GM21390 (cell line): ENCODE results near the gene SYTL3.
A peak's percentile ranks its signal among the peaks of the same experiment; 100 is the strongest.
"Not testable (repeated sequence)": the region's sequence is repeated elsewhere in the genome, so short reads cannot be mapped to it uniquely, and the experiment has no call there.

Experiments
- ATAC-seq: cut with Tn5 transposase; IDR thresholded peaks from one replicate; pipeline ENCODE4 v1.9.1; 2021; ENCODE audit not compliant: unreplicated experiment

Gene SYTL3

GRCh38 chr6:158638324-158638854, 11.5 kb upstream of the SYTL3 start:
- no peak for ATAC-seq

DNA sequence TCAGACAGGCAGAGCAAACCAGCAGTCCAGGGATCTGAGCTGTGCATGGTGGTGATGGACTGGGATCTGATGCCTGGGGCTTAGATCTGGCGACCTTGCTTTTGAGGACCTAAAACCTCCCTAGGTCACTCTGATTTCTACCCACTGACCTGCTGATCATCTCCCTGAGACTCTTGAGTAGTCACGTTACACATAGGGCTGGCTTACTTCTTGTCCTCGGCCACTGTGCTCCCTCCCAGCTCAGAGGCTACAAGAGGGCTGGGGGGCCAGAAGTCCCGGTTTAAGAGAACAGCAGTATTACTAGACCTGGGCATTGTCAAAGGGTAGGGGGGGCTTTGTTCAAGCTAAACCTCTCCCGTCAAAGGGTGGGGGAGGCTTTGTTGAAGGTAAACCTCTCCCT, 10.8 kb upstream of the SYTL3 start:
- ATAC-seq: no peak

DNA sequence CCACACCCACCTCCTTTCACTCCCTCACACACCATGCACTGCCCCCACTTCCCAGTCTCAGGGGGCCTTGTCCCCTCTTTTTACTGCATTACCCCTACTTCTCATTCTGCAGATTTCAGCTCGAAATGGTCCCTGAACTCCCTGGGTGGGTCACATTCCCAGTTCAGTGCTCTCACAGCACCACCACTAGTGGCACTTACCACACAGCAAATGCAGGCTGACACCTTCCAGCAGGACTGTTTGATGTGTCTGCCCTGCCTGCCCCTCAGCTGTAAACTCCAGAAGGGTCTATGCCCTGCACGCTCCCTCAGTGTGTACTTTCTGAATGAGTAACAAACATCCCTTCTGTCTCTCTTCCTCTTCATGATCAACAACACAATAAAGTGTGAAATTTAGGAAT, 9.3 kb upstream of the SYTL3 start:
- ATAC-seq: no peak

GRCh38 chr6:158642097-158642601, 7.7 kb upstream of the SYTL3 start:
- ATAC-seq: no peak

- ATAC-seq: no peak
Observed at GRCh38 chr6:158643836-158644230, 6.0 kb upstream of the SYTL3 start.

DNA sequence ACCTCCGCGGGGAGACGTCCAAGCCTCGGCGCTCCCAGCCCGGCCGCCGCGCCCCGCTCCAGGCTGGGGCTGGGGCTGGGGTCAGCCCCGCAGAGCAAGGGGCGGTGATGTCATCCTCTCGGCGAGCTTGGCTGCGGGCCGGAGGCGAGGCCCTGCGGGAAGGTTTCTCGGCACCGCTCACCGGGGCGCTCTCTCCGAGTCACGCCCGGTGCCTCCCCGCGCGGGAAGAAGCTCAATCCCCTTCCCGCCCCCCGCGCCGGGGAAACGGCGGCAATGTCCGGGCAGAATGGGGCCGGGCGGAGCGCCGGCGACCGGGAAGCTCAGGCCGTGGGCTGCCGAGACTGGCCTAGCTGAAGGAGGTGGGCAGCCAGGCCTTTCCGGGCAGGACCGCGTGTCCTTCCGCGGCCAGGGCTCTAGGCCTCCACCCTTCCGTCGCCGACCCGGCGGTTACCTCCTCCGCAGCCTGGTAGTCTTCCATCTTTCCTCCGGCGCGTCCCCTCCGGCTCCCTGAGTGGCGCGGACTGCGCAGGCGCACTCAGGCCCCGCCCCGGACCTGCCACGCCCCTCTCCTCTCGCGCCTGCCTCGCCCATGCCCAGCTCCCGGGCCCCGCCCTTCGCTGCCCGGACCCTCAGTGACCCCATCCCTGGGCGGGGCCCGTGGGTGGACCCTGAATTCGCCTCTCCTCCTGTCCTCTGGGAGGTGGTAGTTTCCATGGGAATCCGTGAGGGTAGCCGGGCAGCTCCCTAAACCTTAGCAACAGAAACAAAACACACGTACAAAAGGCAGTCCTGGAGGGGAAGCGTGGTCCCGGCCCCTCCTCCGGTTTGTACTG, 5.4 kb upstream of the SYTL3 start, which contains the start of gene DYNLT1:
TSS of gene DYNLT1 (minus strand) at position 513 of the 833 bp plus-strand sequence. CDS start at position 478, 35 bp downstream.
- peak; percentile 57 for ATAC-seq

- no peak for ATAC-seq
Observed at GRCh38 chr6:158645064-158646022, 4.5 kb upstream of the SYTL3 start.

GRCh38 chr6:158646023-158646910, 3.6 kb upstream of the SYTL3 start:
- no peak for ATAC-seq

- ATAC-seq: no peak
Observed at GRCh38 chr6:158647501-158647900, 2.4 kb upstream of the SYTL3 start.

- peak; percentile 35 for ATAC-seq
Observed at GRCh38 chr6:158648682-158649131, 1.1 kb upstream of the SYTL3 start.

DNA sequence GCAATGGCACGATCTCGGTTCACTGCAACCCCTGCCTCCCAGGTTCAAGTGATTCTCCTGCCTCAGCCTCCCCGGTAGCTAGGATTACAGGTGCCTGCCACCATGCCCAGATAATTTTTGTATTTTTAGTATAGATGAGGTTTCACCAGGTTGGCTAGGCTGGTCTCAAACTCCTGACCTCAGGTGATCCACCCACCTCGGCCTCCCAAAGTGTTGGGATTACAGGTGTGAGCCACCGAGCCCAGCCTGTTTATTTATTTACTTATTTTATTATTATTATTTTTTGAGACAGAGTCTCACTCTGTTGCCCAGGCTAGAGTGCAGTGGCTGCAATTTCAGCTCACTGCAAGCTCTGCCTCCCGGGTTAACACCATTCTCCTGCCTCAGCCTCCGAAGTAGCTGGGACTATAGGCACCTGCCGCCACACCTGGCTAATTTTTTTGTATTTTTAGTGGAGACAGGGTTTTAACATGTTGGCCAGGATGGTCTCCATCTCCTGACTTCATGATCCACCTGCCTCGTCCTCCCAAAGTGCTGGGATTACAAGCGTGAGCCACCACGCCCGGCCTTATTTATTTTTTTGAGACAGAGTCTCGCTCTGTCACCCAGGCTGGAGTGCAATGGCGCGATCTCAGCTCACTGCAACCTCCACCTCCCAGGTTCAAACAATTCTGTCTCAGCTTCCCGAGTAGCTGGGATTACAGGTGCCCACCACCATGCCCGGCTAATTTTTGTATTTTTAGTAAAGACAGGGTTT, 2.3 kb downstream of the SYTL3 start:
- ATAC-seq: not testable (repeated sequence)

DNA sequence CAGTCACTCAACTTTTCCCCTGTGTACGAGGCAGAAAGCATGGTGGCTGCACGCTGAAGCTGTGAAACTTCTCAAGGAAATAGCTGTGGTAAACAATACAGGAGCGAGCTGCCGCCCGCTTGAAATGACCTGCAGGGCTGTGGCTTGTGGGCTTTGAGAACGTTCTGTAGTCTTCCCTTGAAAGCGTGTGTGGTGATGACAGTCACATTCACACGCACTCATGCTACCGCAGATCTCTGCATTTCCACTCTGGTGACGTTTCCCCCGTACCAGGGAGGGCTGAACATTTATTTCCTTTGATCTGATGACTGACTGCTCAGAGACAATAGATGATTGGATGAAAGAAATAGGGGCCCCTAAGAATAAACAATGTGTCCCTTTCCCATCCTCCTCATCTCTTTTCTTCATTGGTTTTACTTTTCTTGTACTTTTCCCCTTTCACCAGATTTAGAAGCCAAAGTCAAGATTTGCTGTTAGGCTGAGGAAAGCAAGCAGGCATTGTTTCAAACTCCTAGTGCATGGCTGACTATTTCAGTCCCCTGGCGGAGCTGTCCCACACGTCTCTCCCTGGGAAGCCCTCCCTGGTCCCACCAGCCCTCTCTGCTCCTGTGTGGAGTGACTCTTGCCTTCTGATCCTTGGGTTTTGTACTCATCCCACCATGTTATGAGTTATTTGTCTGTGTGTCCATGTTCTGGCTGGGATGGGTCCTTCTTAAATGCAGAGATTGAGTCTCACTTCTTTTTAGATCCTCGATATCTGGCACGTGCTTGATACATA, 3.9 kb downstream of the SYTL3 start:
- peak; percentile 52 for ATAC-seq

- ATAC-seq: no peak
Observed at GRCh38 chr6:158654498-158654897, 4.6 kb downstream of the SYTL3 start.

DNA sequence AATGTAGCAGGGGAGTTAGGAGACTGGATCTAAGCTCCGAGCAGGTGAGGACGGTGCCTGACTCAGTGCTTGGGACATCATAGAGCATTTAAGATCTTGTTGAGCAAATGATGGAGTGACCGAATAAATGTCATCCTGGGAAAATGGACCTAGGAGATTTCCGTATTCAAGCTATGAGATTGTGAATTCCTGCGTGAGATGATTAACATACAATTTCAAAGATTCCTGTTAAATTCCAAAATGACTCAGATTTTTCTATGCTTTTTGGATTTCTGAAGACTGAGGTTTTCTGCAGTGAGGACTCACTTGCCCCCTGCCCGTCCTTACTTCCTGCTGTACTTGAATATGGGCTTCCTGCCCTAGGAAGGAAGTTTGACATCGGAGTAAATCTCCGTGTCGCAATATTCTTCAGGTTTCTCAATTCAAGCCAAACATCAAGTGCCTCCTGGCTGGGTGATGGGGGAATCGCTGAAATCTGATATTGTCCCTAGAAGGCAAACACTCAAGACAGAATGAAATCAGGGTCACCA, 5.2 kb downstream of the SYTL3 start:
- no peak for ATAC-seq

GRCh38 chr6:158655569-158656450, 6.0 kb downstream of the SYTL3 start:
- ATAC-seq: no peak

DNA sequence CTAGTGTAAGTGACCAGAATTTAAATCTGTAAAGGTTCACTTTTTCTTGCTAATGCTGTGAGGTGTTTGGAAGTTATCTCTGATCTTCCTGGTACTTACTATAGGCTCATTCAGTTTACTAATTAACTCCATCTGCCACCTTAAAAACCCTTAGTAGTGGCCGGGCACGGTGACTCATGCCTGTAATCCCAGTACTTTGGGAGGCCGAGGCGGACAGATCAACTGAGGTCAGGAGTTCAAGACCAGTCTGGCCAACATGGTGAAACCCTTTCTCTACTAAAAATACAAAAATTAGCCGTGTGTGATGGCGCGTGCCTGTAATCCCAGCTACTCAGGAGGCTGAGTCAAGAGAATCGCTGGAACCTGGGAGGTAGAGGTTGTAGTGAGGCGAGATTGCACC, 7.1 kb downstream of the SYTL3 start:
- ATAC-seq: not testable (repeated sequence)

- no peak for ATAC-seq
Observed at GRCh38 chr6:158660333-158660754, 10.5 kb downstream of the SYTL3 start.
